CD4-positive, alpha-beta T cell (primary cell): ENCODE data around the gene FAM229B. TPM values are rescaled to one million over a fixed set of nuclear protein-coding genes. Genes with fewer than 3 reads are reported as not detected.

Experiments
- ATAC-seq: fragments of 200-7000 bp; cut with Tn5 transposase; one replicate; pipeline ENCODE4 v1.10.0; 2022; ENCODE audit warnings: mild to moderate bottlenecking; ENCODE audit not compliant: poor library complexity
- CTCF ChIA-PET: fragments of 350-600 bp; sonication (Branson Sonifier 250); formaldehyde crosslinking; loops from one replicate; lab custom pipeline; 2021; ENCODE audit warnings: antibody characterized with exemption, inconsistent platforms; lab: Charles Lee
- POLR2A ChIA-PET: fragments of 350-600 bp; sonication (Branson Sonifier 250); formaldehyde crosslinking; loops from one replicate; lab custom pipeline; 2021; ENCODE audit warnings: antibody characterized with exemption, inconsistent platforms; lab: Charles Lee
- DNase-seq, 14 experiments: peaks; one replicate each; pipeline ENCODE4 v3.0.0-alpha.2; 2013 to 2020; ENCODE audit warnings: mixed read lengths in 2 of 14
- H3K27ac ChIP-seq, 2 donors: one replicate each; pipeline versions ENCODE4 v1.5.1 to v1.7.0; 2013; ENCODE audit warnings: low read length in 2 of 2, low read depth in 1 of 2, mild to moderate bottlenecking in 1 of 2
- H3K27me3 ChIP-seq, 2 experiments: 1 replicate in 1 of 2; 2 replicates in 1 of 2; pipeline versions ENCODE4 v1.6.1 to v1.7.0; 2013; ENCODE audit warnings: low read length in 2 of 2, control low read depth in 1 of 2, mild to moderate bottlenecking in 1 of 2, moderate library complexity in 1 of 2; ENCODE audit not compliant: insufficient read depth in 2 of 2, control insufficient read depth in 1 of 2
- H3K36me3 ChIP-seq: one replicate; pipeline ENCODE4 v1.6.1; 2013; ENCODE audit warnings: low read length, control low read depth; ENCODE audit not compliant: insufficient read depth
- H3K4me1 ChIP-seq: one replicate; pipeline ENCODE4 v1.6.1; 2013; ENCODE audit warnings: low read length, control low read depth; ENCODE audit not compliant: insufficient read depth
- H3K4me3 ChIP-seq: one replicate; pipeline ENCODE4 v1.5.1; 2013; ENCODE audit warnings: mild to moderate bottlenecking, low read length, moderate library complexity
- H3K9me3 ChIP-seq, 2 experiments: 1 replicate in 1 of 2; 2 replicates in 1 of 2; pipeline versions ENCODE4 v1.6.1 to v1.7.0; 2013; ENCODE audit warnings: low read length in 2 of 2, mild to moderate bottlenecking in 2 of 2, control low read depth in 1 of 2, moderate library complexity in 1 of 2; ENCODE audit not compliant: control insufficient read depth in 1 of 2, insufficient read depth in 1 of 2
- H3K27ac Mint-ChIP-seq: one replicate; pipeline ENCODE4 v1.8.0; 2020; ENCODE audit warnings: mixed read lengths
- H3K27me3 Mint-ChIP-seq: one replicate; pipeline ENCODE4 v1.8.0; 2021; ENCODE audit warnings: mixed read lengths
- H3K36me3 Mint-ChIP-seq: one replicate; pipeline ENCODE4 v1.8.0; 2021; ENCODE audit warnings: low read depth, mixed read lengths
- H3K4me1 Mint-ChIP-seq: one replicate; pipeline ENCODE4 v1.8.0; 2021; ENCODE audit warnings: low read depth, mixed read lengths
- H3K4me3 Mint-ChIP-seq: one replicate; pipeline ENCODE4 v1.8.0; 2020; ENCODE audit warnings: mild to moderate bottlenecking, mixed read lengths
- H3K9me3 Mint-ChIP-seq: one replicate; pipeline ENCODE4 v1.8.0; 2020; ENCODE audit warnings: mixed read lengths
- CTCF ChIP-seq: fragments of 200-600 bp; IDR thresholded peaks from one replicate; pipeline ENCODE4 v1.8.0; 2022; ENCODE audit warnings: antibody characterized with exemption, mild to moderate bottlenecking
- intact Hi-C, 2 experiments: fragments of 100-400 bp; cut with DNase I in 1 of 2; cut with micrococcal nuclease in 1 of 2; formaldehyde crosslinking; loops; one replicate each; pipeline versions ENCODE4 v1.15.1 to v1.9.0; 2023 to 2025; cut with DNase I, micrococcal nuclease
- total RNA-seq, 174 experiments: library from RNA in 2 of 174; stranded (reverse) in 2 of 174; gene quantifications; one replicate each; pipeline ENCODE4 v1.2.3 and lab custom pipeline; 2021 to 2026

FAM229B gene
- total RNA-seq, 2 experiments from 2014 or later: 3.6 to 4.4 TPM

- TF ChIP-seq CTCF: no peak
These were observed 24.4 kb upstream of the FAM229B start for GRCh38 chr6:112062966-112063365.

GRCh38 chr6:112065426-112065986, 21.9 kb upstream of the FAM229B start:
- Mint-ChIP-seq H3K27ac (no peak overlapping the region), H3K9me3 (no peaks in the 10 kb centered on the region), H3K27me3 (no peaks in the 10 kb centered on the region), H3K4me3 (no peak overlapping the region), H3K4me1 (peaks cover 10% of the 10 kb centered on the region), H3K36me3 (peaks cover 10% of the 10 kb centered on the region)
- Histone ChIP-seq H3K9me3 (no peaks in the 10 kb centered on the region), H3K4me1 (no peaks in the 10 kb centered on the region), H3K36me3 (peaks cover 3% of the 10 kb centered on the region), H3K4me3 (no peak overlapping the region), H3K27ac (no peak overlapping the region), H3K27me3 (no peaks in the 10 kb centered on the region)
- ChIA-PET POLR2A (no interaction called here), CTCF (no interaction called here)
- DNase-seq (no peak), ATAC-seq (no peak)
- TF ChIP-seq CTCF: no peak
- intact Hi-C loops: no loop called here

More at GRCh38 chr6:112062966-112063365, 24.4 kb upstream of the FAM229B start:
- no peaks in the 10 kb centered on the region for H3K36me3 Mint-ChIP-seq
- intact Hi-C loops: no loop called here
- no peak overlapping the region for H3K27ac Mint-ChIP-seq
- no peak overlapping the region for H3K4me3 Mint-ChIP-seq
- Histone ChIP-seq H3K27ac (no peak overlapping the region), H3K27me3 (no peaks in the 10 kb centered on the region), H3K36me3 (no peaks in the 10 kb centered on the region), H3K4me1 (no peaks in the 10 kb centered on the region), H3K9me3 (no peaks in the 10 kb centered on the region), H3K4me3 (no peak overlapping the region)
- ChIA-PET CTCF (no interaction called here), POLR2A (no interaction called here)
- no peaks in the 10 kb centered on the region for H3K27me3 Mint-ChIP-seq
- no peaks in the 10 kb centered on the region for H3K9me3 Mint-ChIP-seq
- H3K4me1 Mint-ChIP-seq: peaks cover 10% of the 10 kb centered on the region
- ATAC-seq: no peak
- DNase-seq: no peak

DNA sequence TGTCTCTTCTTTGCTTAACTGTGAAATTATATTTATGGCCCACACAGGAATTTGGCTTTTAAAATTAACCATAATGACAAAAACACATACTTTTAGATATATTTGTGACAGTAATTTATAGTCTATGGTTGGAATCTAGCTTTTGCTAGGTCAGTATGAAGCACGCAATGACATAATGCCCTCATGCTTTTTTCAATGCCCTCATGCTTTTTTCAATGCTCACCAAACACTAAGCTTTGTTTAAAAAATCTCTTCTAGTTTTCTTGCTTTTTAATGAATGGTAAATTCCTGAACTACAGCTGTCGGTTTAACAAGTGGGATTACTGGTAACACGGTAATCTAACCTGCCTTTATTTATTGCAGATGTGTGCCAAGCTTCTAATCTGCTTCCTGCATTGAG, 20.8 kb upstream of the FAM229B start:
- no peak overlapping the region for H3K4me3 ChIP-seq
- Mint-ChIP-seq H3K27me3 (no peaks in the 10 kb centered on the region), H3K36me3 (peaks cover 16% of the 10 kb centered on the region), H3K27ac (no peak overlapping the region), H3K9me3 (no peaks in the 10 kb centered on the region), H3K4me1 (peaks cover 10% of the 10 kb centered on the region), H3K4me3 (no peak overlapping the region)
- ChIA-PET POLR2A (no interaction called here), CTCF (no interaction called here)
- H3K36me3 ChIP-seq: peaks cover 13% of the 10 kb centered on the region
- ATAC-seq (no peak), DNase-seq (no peak)
- TF ChIP-seq CTCF: no peak
- no peaks in the 10 kb centered on the region for H3K27me3 ChIP-seq
- no peaks in the 10 kb centered on the region for H3K4me1 ChIP-seq
- H3K27ac ChIP-seq: no peak overlapping the region
- H3K9me3 ChIP-seq: no peaks in the 10 kb centered on the region
- intact Hi-C loops: no loop called here
